Neural progenitor cell (in vitro differentiated cells): ENCODE results near the gene ATP5PF. TPM values are rescaled to one million over a fixed set of nuclear protein-coding genes. Genes with fewer than 3 reads are reported as not detected.

Source experiments
- DNase-seq: peaks from one replicate; pipeline ENCODE4 v3.0.0-alpha.2; 2016; ENCODE audit warnings: low spot score
- H2AFZ ChIP-seq: fragments of 200-600 bp; sonication (generic); replicated peaks from 2 replicates; pipeline ENCODE4 v1.6.1; 2016; ENCODE audit warnings: antibody characterized with exemption
- H3F3A ChIP-seq: fragments of 200-600 bp; sonication (generic); 2 replicates; pipeline ENCODE4 v1.6.1; 2016; ENCODE audit warnings: antibody characterized with exemption, low read depth
- H3K27ac ChIP-seq: fragments of 200-600 bp; sonication (generic); 2 replicates; pipeline ENCODE4 v1.5.1; 2016; ENCODE audit warnings: mild to moderate bottlenecking
- H3K27me3 ChIP-seq: fragments of 200-600 bp; sonication (generic); 2 replicates; pipeline ENCODE4 v1.6.1; 2016; ENCODE audit warnings: mild to moderate bottlenecking, moderate library complexity
- H3K36me3 ChIP-seq: fragments of 200-600 bp; sonication (generic); 2 replicates; pipeline ENCODE4 v1.5.1; 2016
- H3K4me1 ChIP-seq: fragments of 200-600 bp; sonication (generic); 2 replicates; pipeline ENCODE4 v1.6.1; 2016; ENCODE audit warnings: mixed run types
- H3K4me2 ChIP-seq: fragments of 200-600 bp; sonication (generic); 2 replicates; pipeline ENCODE4 v1.6.1; 2016
- H3K4me3 ChIP-seq: fragments of 200-600 bp; sonication (generic); 2 replicates; pipeline ENCODE4 v1.5.1; 2016
- H3K79me2 ChIP-seq: fragments of 200-600 bp; sonication (generic); 2 replicates; pipeline ENCODE4 v1.6.1; 2016; ENCODE audit warnings: low read depth
- H3K9ac ChIP-seq: fragments of 200-600 bp; sonication (generic); 2 replicates; pipeline ENCODE4 v1.6.1; 2016
- H3K9me3 ChIP-seq: fragments of 200-600 bp; sonication (generic); 2 replicates; pipeline ENCODE4 v1.5.1; 2016; ENCODE audit warnings: low read depth
- H4K20me1 ChIP-seq: fragments of 200-600 bp; sonication (generic); 2 replicates; pipeline ENCODE4 v1.6.1; 2016; ENCODE audit warnings: low read depth
- H3K27ac Mint-ChIP-seq: 3 replicates; pipeline ENCODE4 v1.8.0; 2021; ENCODE audit warnings: mixed read lengths
- H3K27me3 Mint-ChIP-seq: 2 replicates; pipeline ENCODE4 v1.8.0; 2022; ENCODE audit warnings: low read depth, mild to moderate bottlenecking, inconsistent platforms, moderate library complexity, mixed read lengths; ENCODE audit not compliant: insufficient read depth
- H3K36me3 Mint-ChIP-seq: 3 replicates; pipeline ENCODE4 v1.8.0; 2021; ENCODE audit warnings: mixed read lengths
- H3K4me1 Mint-ChIP-seq: 3 replicates; pipeline ENCODE4 v1.8.0; 2021; ENCODE audit warnings: mixed read lengths
- H3K4me3 Mint-ChIP-seq: 3 replicates; pipeline ENCODE4 v1.8.0; 2021; ENCODE audit warnings: mild to moderate bottlenecking, moderate library complexity, mixed read lengths
- H3K9me3 Mint-ChIP-seq: 3 replicates; pipeline ENCODE4 v1.8.0; 2020; ENCODE audit warnings: mixed read lengths
- CTCF ChIP-seq: fragments of 200-600 bp; sonication (generic); IDR thresholded peaks from 2 replicates; pipeline ENCODE4 v1.5.1; 2017; ENCODE audit warnings: antibody characterized with exemption, mild to moderate bottlenecking
- EZH2 ChIP-seq: fragments of 200-600 bp; sonication (generic); IDR thresholded peaks from 2 replicates; pipeline ENCODE4 v1.6.1; 2017; ENCODE audit warnings: antibody characterized with exemption, mild to moderate bottlenecking, moderate library complexity
- EZH2phosphoT487 ChIP-seq: fragments of 200-600 bp; sonication (generic); IDR thresholded peaks from 2 replicates; pipeline ENCODE4 v1.6.1; 2017; ENCODE audit warnings: antibody characterized with exemption
- total RNA-seq: library from RNA; depleted of rRNA; stranded (reverse); fragments of >200 nt; gene quantifications from 2 replicates; pipeline ENCODE4 v1.2.3, GENCODE V29; 2015; ENCODE audit warnings: low replicate concordance

Gene ATP5PF
- total RNA-seq, 1 donor from 2014 or later = 156 TPM

GRCh38 chr21:25756190-25756932, 21.7 kb upstream of the ATP5PF start:
- no peaks in the 10 kb centered on the region for H3K27me3 Mint-ChIP-seq
- H3K4me3 Mint-ChIP-seq = no peak overlapping the region
- H3K36me3 ChIP-seq = peaks cover 6% of the 10 kb centered on the region

GRCh38 chr21:25752416-25752815, 17.7 kb upstream of the ATP5PF start:
- Histone ChIP-seq H3K79me2 (no peaks in the 10 kb centered on the region), H3K27ac (no peak overlapping the region), H3K4me1 (no peaks in the 10 kb centered on the region), H3K4me2 (no peak overlapping the region), H3K9me3 (no peaks in the 10 kb centered on the region), H3F3A (no peaks in the 10 kb centered on the region), H3K9ac (no peak overlapping the region), H4K20me1 (no peaks in the 10 kb centered on the region), H3K27me3 (no peaks in the 10 kb centered on the region), H2AFZ (no peak overlapping the region), H3K36me3 (peaks cover 11% of the 10 kb centered on the region), H3K4me3 (no peak overlapping the region)
- Mint-ChIP-seq H3K4me3 (no peak overlapping the region), H3K4me1 (peaks cover 3% of the 10 kb centered on the region), H3K36me3 (peaks cover 10% of the 10 kb centered on the region), H3K27ac (no peak overlapping the region), H3K9me3 (no peaks in the 10 kb centered on the region), H3K27me3 (no peaks in the 10 kb centered on the region)
- DNase-seq = no peak
- TF ChIP-seq CTCF (no peak), EZH2 (no peak), EZH2phosphoT487 (no peak)

More at GRCh38 chr21:25756190-25756932, 21.7 kb upstream of the ATP5PF start:
- H3K27me3 ChIP-seq = no peaks in the 10 kb centered on the region
- no peaks in the 10 kb centered on the region for H3K4me1 Mint-ChIP-seq
- no peak for DNase-seq
- peaks cover 14% of the 10 kb centered on the region for H3K36me3 Mint-ChIP-seq
- H3K4me2 ChIP-seq = no peak overlapping the region
- H3K9me3 ChIP-seq = no peaks in the 10 kb centered on the region
- no peaks in the 10 kb centered on the region for H3K4me1 ChIP-seq
- H3K9me3 Mint-ChIP-seq = no peaks in the 10 kb centered on the region
- H3F3A ChIP-seq = no peaks in the 10 kb centered on the region
- H4K20me1 ChIP-seq = no peaks in the 10 kb centered on the region
- H3K9ac ChIP-seq = no peak overlapping the region
- no peak overlapping the region for H3K4me3 ChIP-seq
- no peak for TF ChIP-seq EZH2phosphoT487
- no peak for TF ChIP-seq CTCF
- no peak for TF ChIP-seq EZH2
- H3K27ac ChIP-seq = no peak overlapping the region
- no peak overlapping the region for H3K27ac Mint-ChIP-seq
- no peaks in the 10 kb centered on the region for H3K79me2 ChIP-seq
- H2AFZ ChIP-seq = no peak overlapping the region

- no peak overlapping the region for H3K4me3 ChIP-seq
- H3K4me1 Mint-ChIP-seq = peaks cover 3% of the 10 kb centered on the region
Observed at GRCh38 chr21:25750085-25750484, 15.4 kb upstream of the ATP5PF start.

More at GRCh38 chr21:25750085-25750484, 15.4 kb upstream of the ATP5PF start:
- Mint-ChIP-seq H3K36me3 (peaks cover 6% of the 10 kb centered on the region), H3K27ac (no peak overlapping the region), H3K9me3 (no peaks in the 10 kb centered on the region), H3K27me3 (no peaks in the 10 kb centered on the region), H3K4me3 (no peak overlapping the region)
- H3K9me3 ChIP-seq = no peaks in the 10 kb centered on the region
- H3K27ac ChIP-seq = no peak overlapping the region
- H2AFZ ChIP-seq = no peak overlapping the region
- H3F3A ChIP-seq = no peaks in the 10 kb centered on the region
- peak overlapping the region; percentile 24 for H3K9ac ChIP-seq
- H4K20me1 ChIP-seq = no peaks in the 10 kb centered on the region
- no peak overlapping the region for H3K4me2 ChIP-seq
- no peaks in the 10 kb centered on the region for H3K27me3 ChIP-seq
- no peaks in the 10 kb centered on the region for H3K79me2 ChIP-seq
- H3K36me3 ChIP-seq = peaks cover 17% of the 10 kb centered on the region
- no peaks in the 10 kb centered on the region for H3K4me1 ChIP-seq
- TF ChIP-seq EZH2 (no peak), EZH2phosphoT487 (no peak), CTCF (no peak)
- DNase-seq = no peak
